Measurements from ENCODE around the gene SPARCL1.
"Not testable (repeated sequence)": the region's sequence is repeated elsewhere in the genome, so short reads cannot be mapped to it uniquely, and the experiment has no call there.

The SPARCL1 gene

GRCh38 chr4:87529187-87529586 is at the start of gene SPARCL1:
Gene SPARCL1, minus strand, starts transcription at chr4:87529376. Its CDS starts 29,802 bp downstream, at chr4:87499574.
- no peak for DNase-seq

- no peak for DNase-seq
Measured at GRCh38 chr4:87575983-87576382, 46.8 kb upstream of the SPARCL1 start.

- no peak for DNase-seq
Measured at GRCh38 chr4:87575408-87575807, 46.2 kb upstream of the SPARCL1 start.

- no peak for DNase-seq
Measured at GRCh38 chr4:87574996-87575395, 45.8 kb upstream of the SPARCL1 start.

- DNase-seq: not testable (repeated sequence)
Measured at GRCh38 chr4:87574376-87574775, 45.2 kb upstream of the SPARCL1 start.

- no peak for DNase-seq
Measured at GRCh38 chr4:87570290-87570805, 41.2 kb upstream of the SPARCL1 start.

GRCh38 chr4:87567191-87567590 is 38.0 kb upstream of the SPARCL1 start:
- DNase-seq: no peak

GRCh38 chr4:87566276-87566675 is 37.1 kb upstream of the SPARCL1 start:
- DNase-seq: no peak

- no peak for DNase-seq
Measured at GRCh38 chr4:87565746-87566145, 36.6 kb upstream of the SPARCL1 start.

- no peak for DNase-seq
Measured at GRCh38 chr4:87560802-87561201, 31.6 kb upstream of the SPARCL1 start.

GRCh38 chr4:87559090-87559837 is 30.1 kb upstream of the SPARCL1 start:
- no peak for DNase-seq

GRCh38 chr4:87557348-87557747 is 28.2 kb upstream of the SPARCL1 start:
- DNase-seq: no peak

GRCh38 chr4:87555773-87556619 is 26.8 kb upstream of the SPARCL1 start:
- no peak for DNase-seq

- no peak for DNase-seq
Measured at GRCh38 chr4:87553182-87553581, 24.0 kb upstream of the SPARCL1 start.

- DNase-seq: no peak
Measured at GRCh38 chr4:87551361-87551760, 22.2 kb upstream of the SPARCL1 start.

- no peak for DNase-seq
Measured at GRCh38 chr4:87547016-87547708, 18.0 kb upstream of the SPARCL1 start.

GRCh38 chr4:87545052-87545451 is 15.9 kb upstream of the SPARCL1 start:
- DNase-seq: no peak

GRCh38 chr4:87543835-87544461 is 14.8 kb upstream of the SPARCL1 start:
- DNase-seq: no peak

GRCh38 chr4:87542734-87543312 is 13.6 kb upstream of the SPARCL1 start:
- DNase-seq: no peak

GRCh38 chr4:87541956-87542709 is 13.0 kb upstream of the SPARCL1 start:
- no peak for DNase-seq

GRCh38 chr4:87541521-87541920 is 12.3 kb upstream of the SPARCL1 start:
- DNase-seq: no peak
